Sciatic nerve (tissue), 2 donors: ENCODE measurements around the gene SRSF12. TPM values are rescaled to one million over a fixed set of nuclear protein-coding genes. Genes with fewer than 3 reads are reported as not detected.
"Not testable (repeated sequence)": the region's sequence is repeated elsewhere in the genome, so short reads cannot be mapped to it uniquely, and the experiment has no call there.

Experiments
- ATAC-seq: fragments of 200-7000 bp; cut with Tn5 transposase; one replicate; pipeline ENCODE4 v1.9.1; 2020; ENCODE audit warnings: mild to moderate bottlenecking, moderate library complexity
- DNase-seq: peaks from one replicate; pipeline ENCODE4 v3.0.0-alpha.2; 2020; ENCODE audit warnings: low spot score
- intact Hi-C: fragments of 100-400 bp; cut with DNase I; formaldehyde crosslinking; loops from one replicate; pipeline ENCODE4 v1.14.2; 2022
- total RNA-seq: library from RNA; stranded (reverse); fragmentation: NEBNext Ultra II Directional; extraction: Animal tissue kit (Norgen Biotek cat#: 25700); gene quantifications from one replicate; pipeline ENCODE4 v1.2.1, GENCODE V29; 2021
- donor health status: DM: no; HTN: no; CAD: no.
- donor health status: DM: no; HTN: no; CAD: no.

Gene SRSF12
- total RNA-seq, 1 donor from 2014 or later = 2.0 TPM

GRCh38 chr6:89080281-89081128, 37.4 kb downstream of the SRSF12 start, which contains the start of gene PNRC1:
PNRC1 (plus strand) TSS chr6:89080751; CDS start chr6:89080895, 144 bp downstream.
- peak; percentile 100 for DNase-seq
- ATAC-seq = peak; percentile 96
- intact Hi-C loops = no loop called here

DNA sequence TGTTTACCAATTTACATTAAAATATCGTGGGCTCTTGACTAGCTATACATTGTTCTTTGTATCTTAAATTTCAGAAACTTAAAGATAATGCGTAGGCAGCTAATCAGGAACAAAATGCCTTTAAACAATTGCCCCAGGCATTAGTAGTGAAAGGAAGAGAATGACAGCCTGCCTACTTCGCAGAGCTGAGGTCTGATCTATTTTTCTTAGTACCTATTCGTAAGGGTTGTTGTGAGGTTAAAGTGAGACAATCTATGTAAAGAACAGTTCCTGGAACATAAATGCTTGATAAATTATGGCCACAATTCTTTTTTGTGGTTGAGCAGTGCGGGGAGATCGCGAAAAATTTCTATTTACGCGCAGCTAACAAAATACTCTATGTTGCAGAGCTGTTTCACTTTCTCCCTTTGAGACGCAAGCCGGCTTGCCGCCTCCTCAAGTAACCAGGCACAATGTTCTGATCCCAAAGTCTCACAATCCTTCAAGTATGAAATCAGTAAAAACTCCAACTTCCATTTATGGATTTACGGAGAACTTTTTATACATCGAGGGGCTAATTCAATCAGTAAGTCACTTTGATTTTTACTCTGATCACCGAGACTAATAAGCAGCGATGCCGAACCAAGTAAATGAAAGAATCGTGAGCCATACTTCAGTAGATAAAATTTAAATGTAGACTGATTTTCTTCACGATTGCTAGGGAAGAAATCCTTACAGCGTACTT, 38.2 kb downstream of the SRSF12 start:
- intact Hi-C loops = no loop called here
- DNase-seq (peak; percentile 70), ATAC-seq (peak; percentile 35)

- DNase-seq (no peak), ATAC-seq (no peak)
- intact Hi-C loops = no loop called here
Observed at GRCh38 chr6:89073840-89074239, 44.0 kb downstream of the SRSF12 start.

DNA sequence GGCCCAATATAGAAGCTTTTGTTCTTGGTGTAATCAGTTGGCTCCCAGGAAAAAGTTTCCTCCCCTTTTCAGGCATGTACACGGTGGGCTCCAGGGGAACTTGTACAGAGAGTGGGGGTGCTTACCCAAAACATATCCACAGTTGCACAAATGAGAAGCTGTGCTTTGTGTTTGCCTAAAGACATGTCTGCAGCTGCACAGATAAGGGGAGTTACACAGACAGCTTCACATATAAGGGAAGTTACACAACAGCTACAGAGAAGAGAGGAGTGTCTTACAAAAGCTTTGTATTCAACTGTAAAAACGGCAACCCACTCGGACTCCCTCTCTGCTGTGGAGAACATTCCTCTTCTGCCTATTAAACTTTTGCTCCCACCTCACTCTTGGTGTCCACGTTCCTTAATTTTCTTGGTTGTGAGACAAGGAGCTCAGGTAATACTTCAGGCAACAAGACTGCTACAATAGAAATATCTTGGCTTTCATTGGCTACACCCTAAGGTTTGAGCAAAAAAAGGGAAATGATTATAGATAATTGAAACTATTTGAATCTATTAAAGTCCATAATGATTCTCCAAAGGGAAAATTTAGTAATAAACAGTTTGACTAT, 44.8 kb downstream of the SRSF12 start:
- ATAC-seq = peak; percentile 81
- intact Hi-C loops = no loop called here
- no peak for DNase-seq

DNA sequence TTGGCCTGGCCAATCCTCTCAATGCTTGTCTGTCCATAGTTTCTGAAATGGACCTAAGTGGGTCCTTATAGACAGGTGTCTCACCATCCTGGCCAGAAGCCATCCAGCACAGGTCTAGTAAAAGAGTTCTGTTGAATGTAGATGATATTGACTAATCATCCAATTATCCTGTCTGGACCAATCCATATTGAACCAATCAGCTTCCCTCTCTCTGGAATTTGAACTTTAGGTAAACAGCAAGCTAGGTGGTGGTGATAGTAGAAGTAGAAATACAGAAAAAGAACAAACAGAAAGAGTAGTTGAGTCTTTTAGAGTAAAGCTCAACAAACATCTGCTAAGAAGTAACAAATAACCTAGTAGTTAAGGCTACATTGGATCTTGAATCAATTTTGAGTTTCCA, 46.8 kb downstream of the SRSF12 start:
- intact Hi-C loops = no loop called here
- DNase-seq = no peak
- ATAC-seq = no peak

DNA sequence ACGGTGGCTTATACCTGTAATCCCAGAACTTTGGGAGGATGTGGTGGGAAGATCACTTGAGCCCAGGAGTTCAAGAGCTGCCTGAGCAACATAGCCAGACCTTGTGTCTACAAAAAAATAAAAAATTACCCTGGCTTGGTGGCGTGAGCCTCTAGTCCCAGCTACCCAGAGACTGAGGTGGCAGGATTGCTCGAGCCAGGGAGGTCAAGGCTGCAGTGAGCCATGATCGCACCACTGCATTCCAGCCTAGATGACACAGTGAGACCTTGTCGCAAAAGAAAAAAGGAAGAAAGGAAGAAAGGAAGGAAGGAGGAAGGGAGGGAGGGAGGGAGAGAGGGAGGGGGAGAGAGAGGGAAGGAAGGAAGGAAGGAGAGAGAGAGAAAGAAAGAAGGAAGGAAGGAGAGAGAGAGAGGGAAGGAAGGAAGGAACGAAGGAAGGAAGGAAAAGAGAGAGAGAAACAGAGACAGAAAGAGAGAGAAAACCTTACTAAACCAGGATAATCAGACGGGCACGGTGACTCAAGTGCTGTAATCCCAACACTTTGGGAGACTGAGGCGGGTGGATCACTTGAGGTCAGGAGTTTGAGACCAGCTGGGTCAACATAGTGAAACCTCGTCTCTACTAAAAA, 48.2 kb downstream of the SRSF12 start:
- intact Hi-C loops = no loop called here
- no peak for ATAC-seq
- DNase-seq = no peak

- DNase-seq = no peak
- no peak for ATAC-seq
- intact Hi-C loops = no loop called here
Observed at GRCh38 chr6:89068695-89069094, 49.2 kb downstream of the SRSF12 start.

DNA sequence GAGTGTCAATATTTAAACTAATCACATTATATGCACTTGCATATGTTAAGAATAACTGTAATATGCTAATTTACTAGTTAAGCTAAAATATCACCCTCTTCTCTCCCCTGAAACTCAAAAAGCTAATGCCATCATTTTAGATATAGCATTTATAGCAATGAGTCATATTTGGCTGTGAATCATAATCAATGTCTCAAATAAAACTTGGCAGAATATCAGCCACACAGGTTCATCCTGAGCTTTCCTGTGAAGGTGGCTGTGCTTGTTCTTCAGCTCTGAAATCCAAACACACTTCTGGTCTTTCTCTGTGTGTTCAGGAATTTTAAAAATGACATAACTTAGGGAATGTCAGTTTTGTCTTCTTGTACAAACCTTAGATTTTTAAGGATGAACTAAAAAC, 50.1 kb downstream of the SRSF12 start:
- intact Hi-C loops = no loop called here
- DNase-seq (no peak), ATAC-seq (no peak)

GRCh38 chr6:89066940-89067646, 50.8 kb downstream of the SRSF12 start:
- DNase-seq (no peak), ATAC-seq (peak; percentile 63)
- intact Hi-C loops = no loop called here

GRCh38 chr6:89066121-89066520, 51.8 kb downstream of the SRSF12 start:
- intact Hi-C loops, ATAC-seq: not testable (repeated sequence)

DNA sequence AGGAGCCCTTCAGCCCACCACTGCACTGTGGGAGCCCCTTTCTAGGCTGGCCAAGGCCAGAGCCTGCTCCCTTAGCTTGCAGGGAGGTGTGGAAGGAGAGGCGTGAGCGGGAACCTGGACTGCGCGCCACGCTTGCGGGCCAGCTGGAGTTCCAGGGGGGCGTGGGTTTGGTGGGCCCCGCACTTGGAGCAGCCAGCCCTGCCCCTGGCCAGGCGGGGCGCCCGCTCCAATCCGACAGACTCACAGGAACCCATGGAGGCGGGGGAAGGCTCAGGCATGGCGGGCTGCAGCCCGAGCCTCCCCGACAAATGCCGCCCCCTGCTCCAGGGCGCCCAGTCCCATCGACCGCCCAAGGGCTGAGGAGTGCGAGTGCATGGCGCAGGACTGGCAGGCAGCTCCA, 52.9 kb downstream of the SRSF12 start:
- DNase-seq, ATAC-seq, intact Hi-C loops: not testable (repeated sequence)

More at GRCh38 chr6:89066121-89066520, 51.8 kb downstream of the SRSF12 start:
- DNase-seq = not testable (repeated sequence)

DNA sequence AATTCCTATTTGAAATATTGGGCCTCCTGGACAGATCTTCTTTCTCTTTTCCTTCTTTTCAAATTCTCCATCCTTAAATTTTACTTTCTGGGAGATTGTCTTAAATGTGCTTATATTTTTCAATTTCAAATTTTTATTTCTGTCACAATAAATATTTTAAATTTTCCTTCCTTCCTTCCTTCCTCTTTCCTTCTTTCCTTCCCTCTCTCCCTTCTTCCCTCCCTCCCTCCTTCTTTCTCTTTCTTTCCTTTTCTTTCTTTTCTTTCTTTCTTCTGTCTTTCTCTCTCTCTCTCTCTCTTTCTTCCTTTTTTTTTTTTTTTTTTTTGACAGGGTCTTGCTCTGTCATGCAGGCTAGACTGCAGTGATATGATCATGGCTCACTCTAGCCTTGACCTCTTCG, 54.0 kb downstream of the SRSF12 start:
- intact Hi-C loops = no loop called here
- DNase-seq (no peak), ATAC-seq (no peak)

DNA sequence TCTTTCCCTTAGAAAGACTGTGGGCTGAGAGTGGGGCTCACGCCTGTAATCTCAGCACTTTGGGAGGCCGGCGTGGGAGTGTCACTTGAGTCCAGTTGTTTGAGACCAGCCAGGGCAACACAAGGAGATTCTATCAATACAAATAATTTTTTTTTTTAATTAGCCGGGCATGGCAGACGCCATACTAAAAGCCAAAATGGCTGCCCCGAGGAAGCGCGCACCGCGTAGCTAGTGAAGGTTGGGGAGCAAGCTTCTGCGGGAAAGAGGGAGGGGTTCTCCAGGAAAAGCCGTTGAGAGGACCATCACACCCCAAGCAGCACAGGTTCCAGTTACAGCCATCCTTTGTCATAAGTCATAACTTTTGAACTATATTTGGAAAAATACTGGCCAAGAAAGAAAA, 58.6 kb downstream of the SRSF12 start:
- intact Hi-C loops = loop anchor here (2.0 kb wide), 1 partner anchor 22 kb away; no protein-coding TSS in a partner anchor
- no peak for DNase-seq
- no peak for ATAC-seq

- no peak for ATAC-seq
- intact Hi-C loops = loop anchor here (2.0 kb wide), 1 partner anchor 22 kb away; no protein-coding TSS in a partner anchor
- DNase-seq = no peak
Observed at GRCh38 chr6:89058627-89059026, 59.2 kb downstream of the SRSF12 start.

- intact Hi-C loops = loop anchor here (2.0 kb wide), 1 partner anchor 21 kb away; no protein-coding TSS in a partner anchor
- ATAC-seq = no peak
- DNase-seq = no peak
Observed at GRCh38 chr6:89057759-89058158, 60.1 kb downstream of the SRSF12 start.

DNA sequence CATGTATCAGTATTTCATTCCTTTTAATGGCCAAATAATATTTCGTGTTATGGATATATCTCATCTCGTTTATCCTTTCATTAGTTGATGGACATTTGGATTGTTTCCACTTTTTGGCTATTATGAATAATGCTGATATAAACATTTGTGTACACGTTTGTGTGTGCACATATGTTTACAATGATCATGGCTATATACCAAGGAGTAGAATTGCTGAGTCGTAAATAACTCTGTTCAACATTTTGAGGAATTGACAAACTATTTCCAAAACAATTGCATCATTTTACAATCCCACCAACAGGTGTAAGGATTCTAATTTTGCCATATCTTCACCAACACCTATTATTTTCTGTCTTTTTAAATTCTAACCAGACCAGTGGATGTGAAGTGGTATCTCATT, 63.7 kb downstream of the SRSF12 start:
- no peak for ATAC-seq
- intact Hi-C loops = no loop called here
- DNase-seq = no peak

- ATAC-seq = no peak
- intact Hi-C loops = no loop called here
- no peak for DNase-seq
Observed at GRCh38 chr6:89051676-89052075, 66.2 kb downstream of the SRSF12 start.

GRCh38 chr6:89050697-89051096, 67.2 kb downstream of the SRSF12 start:
- DNase-seq = no peak
- intact Hi-C loops = no loop called here
- peak; percentile 4 for ATAC-seq
